Measurements from ENCODE around the gene CELF6. TPM values are rescaled to one million over a fixed set of nuclear protein-coding genes. Genes with fewer than 3 reads are reported as not detected.

CELF6 gene
- total RNA-seq, 4 donors from 2014 or later = 0.13 to 2.4 (median 0.49) TPM; not detected in 1

DNA sequence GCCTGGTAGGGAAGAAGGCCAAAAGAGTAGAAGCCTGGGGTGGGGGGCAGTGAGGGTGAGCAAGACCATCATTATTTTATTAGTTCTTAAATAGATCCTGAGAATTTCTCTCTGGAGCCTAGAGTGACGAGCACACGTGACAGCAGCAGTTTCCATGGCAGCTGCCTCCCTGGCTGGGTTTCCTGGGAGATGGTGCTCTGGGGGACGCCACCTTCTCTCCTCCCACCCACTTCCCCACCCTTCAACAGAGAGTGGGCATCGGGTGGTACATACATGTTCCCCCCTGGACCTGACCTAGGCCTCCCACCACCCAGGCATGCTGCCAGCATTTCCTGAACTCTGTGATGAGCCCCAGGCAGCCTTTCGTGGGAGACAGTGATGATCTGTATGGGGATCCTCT, 12.9 kb downstream of the CELF6 start:
- Histone ChIP-seq H3K9me3 (no peaks in the 10 kb centered on the region), H3K27me3 (no peaks in the 10 kb centered on the region), H3K27ac (no peak overlapping the region), H3K4me1 (no peaks in the 10 kb centered on the region), H3K36me3 (no peaks in the 10 kb centered on the region), H3K4me3 (no peak overlapping the region)
- TF ChIP-seq, protein P1, sequence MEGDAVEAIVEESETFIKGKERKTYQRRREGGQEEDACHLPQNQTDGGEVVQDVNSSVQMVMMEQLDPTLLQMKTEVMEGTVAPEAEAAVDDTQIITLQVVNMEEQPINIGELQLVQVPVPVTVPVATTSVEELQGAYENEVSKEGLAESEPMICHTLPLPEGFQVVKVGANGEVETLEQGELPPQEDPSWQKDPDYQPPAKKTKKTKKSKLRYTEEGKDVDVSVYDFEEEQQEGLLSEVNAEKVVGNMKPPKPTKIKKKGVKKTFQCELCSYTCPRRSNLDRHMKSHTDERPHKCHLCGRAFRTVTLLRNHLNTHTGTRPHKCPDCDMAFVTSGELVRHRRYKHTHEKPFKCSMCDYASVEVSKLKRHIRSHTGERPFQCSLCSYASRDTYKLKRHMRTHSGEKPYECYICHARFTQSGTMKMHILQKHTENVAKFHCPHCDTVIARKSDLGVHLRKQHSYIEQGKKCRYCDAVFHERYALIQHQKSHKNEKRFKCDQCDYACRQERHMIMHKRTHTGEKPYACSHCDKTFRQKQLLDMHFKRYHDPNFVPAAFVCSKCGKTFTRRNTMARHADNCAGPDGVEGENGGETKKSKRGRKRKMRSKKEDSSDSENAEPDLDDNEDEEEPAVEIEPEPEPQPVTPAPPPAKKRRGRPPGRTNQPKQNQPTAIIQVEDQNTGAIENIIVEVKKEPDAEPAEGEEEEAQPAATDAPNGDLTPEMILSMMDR (IDR thresholded peaks at IDR 0.05 in 4 of 5, conservative IDR thresholded peaks at IDR 0.05 in 1 of 5) = no peak
- TF ChIP-seq POLR2A (IDR thresholded peaks at IDR 0.05) = no peak
- ATAC-seq (no peak), DNase-seq (no peak)
- in situ Hi-C loops (cut with MboI; ENCODE audit: low sequenced_read_pairs in 4 of 4) (no loop called here), intact Hi-C loops (cut with DNase I; ENCODE audit: low total_unique reads) (no loop called here)

DNA sequence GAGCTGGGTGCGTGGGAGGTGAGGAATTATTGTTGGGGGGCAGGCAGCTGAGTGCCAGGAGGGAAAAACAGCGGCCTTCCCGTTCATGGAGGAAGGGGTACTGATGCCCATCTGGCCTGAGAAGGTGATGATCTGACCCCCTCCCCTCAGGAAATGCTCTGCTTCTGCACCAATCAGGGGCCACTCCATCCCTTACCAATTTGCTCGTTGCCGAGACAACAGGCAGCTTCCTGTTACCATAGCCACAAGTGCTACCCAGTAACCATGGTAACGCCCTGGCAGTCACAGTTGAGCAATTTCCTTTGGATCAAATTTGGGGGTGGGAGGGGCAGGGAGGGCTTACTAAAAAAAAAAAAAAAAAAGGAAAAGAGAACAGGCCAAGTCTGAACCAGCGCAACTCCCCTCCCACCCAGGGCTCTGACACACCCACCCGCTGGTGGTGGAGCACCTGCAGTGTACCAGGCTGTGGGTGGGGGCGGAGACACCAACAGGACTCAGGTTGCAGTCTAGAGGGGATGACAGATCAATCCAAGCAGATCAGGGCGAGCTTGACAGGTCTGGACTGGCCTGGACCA, 13.7 kb downstream of the CELF6 start:
- no peaks in the 10 kb centered on the region for H3K27me3 ChIP-seq
- intact Hi-C loops (cut with DNase I; ENCODE audit: low total_unique reads) (no loop called here), in situ Hi-C loops (cut with MboI; ENCODE audit: low sequenced_read_pairs in 4 of 4) (no loop called here)
- no peak for ATAC-seq
- no peak overlapping the region for H3K27ac ChIP-seq
- DNase-seq = no peak
- TF ChIP-seq, protein P1 (IDR thresholded peaks at IDR 0.05 in 4 of 5, conservative IDR thresholded peaks at IDR 0.05 in 1 of 5) = no peak
- no peak for TF ChIP-seq POLR2A (IDR thresholded peaks at IDR 0.05)
- no peak overlapping the region for H3K4me3 ChIP-seq
- no peaks in the 10 kb centered on the region for H3K9me3 ChIP-seq
- H3K4me1 ChIP-seq = no peaks in the 10 kb centered on the region
- H3K36me3 ChIP-seq = no peaks in the 10 kb centered on the region

DNA sequence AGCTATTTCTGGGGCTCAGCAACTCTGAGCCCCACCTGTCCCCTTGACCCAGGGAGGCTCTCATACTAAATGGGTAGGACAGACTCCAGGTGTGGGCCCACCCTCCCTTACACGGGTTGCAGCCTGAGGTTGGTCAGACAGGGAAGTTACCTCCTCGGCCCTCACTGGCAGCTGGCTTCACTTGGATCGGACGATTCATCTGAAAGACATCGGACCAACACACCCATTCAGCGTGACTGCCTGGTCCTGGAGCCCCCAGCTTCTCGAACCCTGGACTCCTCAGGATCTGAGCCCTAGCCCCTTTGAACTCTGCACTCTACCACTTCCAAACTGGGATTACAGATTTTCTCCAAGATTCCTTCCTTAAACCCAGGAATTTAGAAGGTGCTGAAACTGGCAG, 15.4 kb downstream of the CELF6 start:
- intact Hi-C loops (cut with DNase I; ENCODE audit: low total_unique reads) = no loop called here
- Histone ChIP-seq H3K4me3 (no peak overlapping the region), H3K4me1 (no peaks in the 10 kb centered on the region), H3K27me3 (no peaks in the 10 kb centered on the region), H3K9me3 (no peaks in the 10 kb centered on the region), H3K27ac (no peak overlapping the region), H3K36me3 (no peaks in the 10 kb centered on the region)
- DNase-seq (no peak), ATAC-seq (no peak)
- in situ Hi-C loops (cut with MboI; ENCODE audit: low sequenced_read_pairs in 4 of 4) = no loop called here
- TF ChIP-seq POLR2A (IDR thresholded peaks at IDR 0.05) = no peak
- TF ChIP-seq, protein P1 (IDR thresholded peaks at IDR 0.05 in 4 of 5, conservative IDR thresholded peaks at IDR 0.05 in 1 of 5) = no peak

DNA sequence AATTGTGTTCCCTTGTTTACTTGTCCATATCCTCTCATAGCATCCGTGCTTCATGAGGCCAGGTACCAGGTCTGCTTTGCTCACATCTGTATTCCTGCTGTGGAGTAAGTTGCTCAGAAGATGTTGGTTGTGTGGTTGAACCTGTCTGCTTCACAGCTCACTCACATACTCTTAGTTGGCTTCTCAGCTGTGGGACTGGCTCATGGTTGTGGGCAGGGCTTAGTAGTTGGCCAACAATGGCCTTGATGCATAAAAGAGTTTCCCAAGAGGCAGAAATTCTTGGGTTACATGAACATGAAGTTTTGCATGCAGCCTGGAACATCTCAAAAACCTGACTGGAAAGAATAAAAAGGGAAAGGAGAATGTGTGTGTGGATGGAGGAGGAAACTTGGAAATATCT, 17.0 kb downstream of the CELF6 start:
- Histone ChIP-seq H3K27ac (no peak overlapping the region), H3K4me1 (no peaks in the 10 kb centered on the region), H3K27me3 (no peaks in the 10 kb centered on the region), H3K9me3 (no peaks in the 10 kb centered on the region), H3K4me3 (no peak overlapping the region), H3K36me3 (no peaks in the 10 kb centered on the region)
- in situ Hi-C loops (cut with MboI; ENCODE audit: low sequenced_read_pairs in 4 of 4) (no loop called here), intact Hi-C loops (cut with DNase I; ENCODE audit: low total_unique reads) (no loop called here)
- TF ChIP-seq, protein P1 (IDR thresholded peaks at IDR 0.05 in 4 of 5, conservative IDR thresholded peaks at IDR 0.05 in 1 of 5) = no peak
- TF ChIP-seq POLR2A (IDR thresholded peaks at IDR 0.05) = no peak
- no peak for DNase-seq
- no peak for ATAC-seq

All from gastrocnemius medialis (tissue), 4 donors.